Panc1 (cell line): ENCODE data around the gene GUCY1A1.

Experiments
- CTCF ChIP-seq: fragments of 450-650 bp; IDR thresholded peaks from 2 replicates; pipeline ENCODE4 v1.5.1; 2017; ENCODE audit warnings: mild to moderate bottlenecking
- POLR2AphosphoS5 ChIP-seq: IDR thresholded peaks from 2 replicates; pipeline ENCODE4 v1.6.1; 2012; ENCODE audit warnings: mild to moderate bottlenecking, low read depth, low read length, moderate library complexity
- REST ChIP-seq, 2 experiments: IDR thresholded peaks; 2 replicates each; pipeline ENCODE4 v1.6.1; 2011 to 2012; ENCODE audit warnings: low read depth in 2 of 2, control low read depth in 1 of 2, low read length in 1 of 2, mild to moderate bottlenecking in 1 of 2, moderate library complexity in 1 of 2; ENCODE audit not compliant: insufficient read depth in 1 of 2
- SIN3A ChIP-seq: IDR thresholded peaks from 2 replicates; pipeline ENCODE4 v1.6.1; 2012; ENCODE audit warnings: low read depth, mild to moderate bottlenecking, low read length, moderate library complexity, borderline replicate concordance; ENCODE audit not compliant: insufficient read depth
- TCF7L2 ChIP-seq: IDR thresholded peaks from 2 replicates; pipeline ENCODE4 v1.6.1; 2011; ENCODE audit warnings: mild to moderate bottlenecking, low read depth, low read length, inconsistent platforms

DNA sequence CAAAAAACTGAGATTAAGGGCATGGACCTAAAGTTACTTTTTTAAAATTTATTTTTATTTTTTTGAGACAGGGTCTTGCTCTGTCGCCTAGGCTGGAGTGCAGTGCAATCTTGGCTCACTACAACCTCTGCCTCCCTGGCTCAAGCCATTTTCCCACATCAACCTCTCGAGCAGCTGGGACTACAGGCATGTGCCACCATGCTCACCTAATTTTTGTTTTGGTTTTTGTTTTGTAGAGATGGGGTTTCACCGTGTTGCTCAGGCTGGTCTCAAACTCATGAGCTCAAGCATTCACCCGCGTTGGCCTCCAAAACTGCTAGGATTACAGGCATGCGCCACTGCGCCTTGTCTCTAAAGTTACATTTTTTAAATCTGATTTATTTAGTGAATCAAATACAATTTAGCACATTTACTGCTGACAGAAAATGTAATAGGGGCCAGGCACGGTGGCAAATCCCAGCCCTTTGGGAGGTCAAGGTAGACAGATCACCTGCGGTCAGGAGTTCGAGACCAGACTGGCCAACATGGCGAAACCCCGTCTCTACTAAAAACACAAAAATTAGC, 38.3 kb downstream of the GUCY1A1 start:
- no peak for TF ChIP-seq TCF7L2
- TF ChIP-seq POLR2AphosphoS5 = no peak
- TF ChIP-seq CTCF = no peak
- no peak for TF ChIP-seq SIN3A
- no peak for TF ChIP-seq REST (IDR thresholded peaks at IDR 0.05; ENCODE audit: insufficient read depth in 1 of 2, low read depth in 2 of 2, low read length in 1 of 2)
